CD4-positive, alpha-beta T cell treated with Interferon alpha-2 for 1 hour (primary cell): Measurements from ENCODE around the gene TCOF1.

Experiments
- DNase-seq, 2 donors: peaks; one replicate each; pipeline ENCODE4 v3.0.0-alpha.2; 2020 to 2022

TCOF1 gene

GRCh38 chr5:150350524-150351344, 6.8 kb upstream of the TCOF1 start:
- DNase-seq: peak; percentile 49 to 59

GRCh38 chr5:150352244-150353031, 5.1 kb upstream of the TCOF1 start:
- DNase-seq: no peak

GRCh38 chr5:150353032-150353675, 4.3 kb upstream of the TCOF1 start:
- no peak for DNase-seq

- DNase-seq: no peak
These were observed 1.7 kb upstream of the TCOF1 start for GRCh38 chr5:150355791-150356190.

- no peak for DNase-seq
These were observed 762 bp upstream of the TCOF1 start for GRCh38 chr5:150356575-150357294.

- no peak for DNase-seq
These were observed 981 bp downstream of the TCOF1 start for GRCh38 chr5:150358261-150359095.

- no peak for DNase-seq
These were observed 3.8 kb downstream of the TCOF1 start for GRCh38 chr5:150361301-150361700.

- no peak for DNase-seq
These were observed 5.7 kb downstream of the TCOF1 start for GRCh38 chr5:150363185-150363584.

GRCh38 chr5:150364004-150364403, 6.5 kb downstream of the TCOF1 start:
- no peak for DNase-seq

- DNase-seq: no peak
These were observed 11.0 kb downstream of the TCOF1 start for GRCh38 chr5:150368526-150368925.

GRCh38 chr5:150372639-150373038, 15.1 kb downstream of the TCOF1 start:
- DNase-seq: no peak

GRCh38 chr5:150374651-150375050, 17.2 kb downstream of the TCOF1 start:
- no peak for DNase-seq

GRCh38 chr5:150376799-150377771, 19.6 kb downstream of the TCOF1 start:
- DNase-seq: peak in 1 of 2 donors; percentile 46

GRCh38 chr5:150377964-150378694, 20.6 kb downstream of the TCOF1 start:
- DNase-seq: no peak

GRCh38 chr5:150384701-150385100, 27.2 kb downstream of the TCOF1 start:
- no peak for DNase-seq

- DNase-seq: no peak
These were observed 28.7 kb downstream of the TCOF1 start for GRCh38 chr5:150386024-150386855.

GRCh38 chr5:150389531-150390266, 32.2 kb downstream of the TCOF1 start:
- no peak for DNase-seq
